ENCODE data around the gene PTGR3. TPM values are rescaled to one million over a fixed set of nuclear protein-coding genes. Genes with fewer than 3 reads are reported as not detected.

PTGR3 gene
- total RNA-seq, 2 experiments from 2014 or later, result 1.8 to 14.9 TPM

DNA sequence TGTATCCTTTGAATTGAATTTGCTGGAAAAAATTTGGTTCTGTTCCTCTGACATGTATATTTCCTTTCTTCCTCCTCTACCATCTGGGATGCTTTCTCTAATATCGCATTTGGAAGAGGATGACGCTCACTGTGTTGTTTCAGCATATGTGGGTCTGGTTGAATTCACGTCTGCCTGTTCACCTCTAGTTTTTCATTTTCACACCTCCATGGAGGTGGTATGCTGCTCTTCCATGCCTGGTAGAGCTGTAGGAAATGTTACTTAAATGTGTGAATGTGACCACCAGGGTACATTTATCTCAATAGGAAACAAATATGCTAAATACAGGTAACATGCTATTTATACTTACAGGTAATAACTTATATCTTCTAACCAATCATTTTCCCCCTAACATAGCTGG lies 46.2 kb upstream of the PTGR3 start:
- Histone ChIP-seq H3K4me2 (ENCODE audit: low read length) (no peak overlapping the region), H3K27ac (ENCODE audit: low read depth, low read length, poor library complexity, severe bottlenecking) (no peak overlapping the region), H2AFZ (ENCODE audit: low read length) (no peak overlapping the region), H3K4me1 (ENCODE audit: insufficient read depth, low read length, poor library complexity, severe bottlenecking) (no peaks in the 10 kb centered on the region), H3K79me2 (ENCODE audit: insufficient read depth, low read depth, low read length) (no peaks in the 10 kb centered on the region), H3K9me3 (ENCODE audit: low read length) (no peaks in the 10 kb centered on the region), H3K36me3 (ENCODE audit: insufficient read depth, low read length) (no peaks in the 10 kb centered on the region), H3K4me3 (ENCODE audit: low read depth, low read length, poor library complexity, severe bottlenecking) (no peak overlapping the region), H4K20me1 (ENCODE audit: insufficient read depth, low read length) (no peaks in the 10 kb centered on the region), H3K9me2 (ENCODE audit: insufficient read depth, low read length) (no peaks in the 10 kb centered on the region)
- TF ChIP-seq EZH2phosphoT487 (IDR thresholded peaks at IDR 0.05; ENCODE audit: borderline replicate concordance, low read depth, low read length), result no peak
- TF ChIP-seq, protein P1, sequence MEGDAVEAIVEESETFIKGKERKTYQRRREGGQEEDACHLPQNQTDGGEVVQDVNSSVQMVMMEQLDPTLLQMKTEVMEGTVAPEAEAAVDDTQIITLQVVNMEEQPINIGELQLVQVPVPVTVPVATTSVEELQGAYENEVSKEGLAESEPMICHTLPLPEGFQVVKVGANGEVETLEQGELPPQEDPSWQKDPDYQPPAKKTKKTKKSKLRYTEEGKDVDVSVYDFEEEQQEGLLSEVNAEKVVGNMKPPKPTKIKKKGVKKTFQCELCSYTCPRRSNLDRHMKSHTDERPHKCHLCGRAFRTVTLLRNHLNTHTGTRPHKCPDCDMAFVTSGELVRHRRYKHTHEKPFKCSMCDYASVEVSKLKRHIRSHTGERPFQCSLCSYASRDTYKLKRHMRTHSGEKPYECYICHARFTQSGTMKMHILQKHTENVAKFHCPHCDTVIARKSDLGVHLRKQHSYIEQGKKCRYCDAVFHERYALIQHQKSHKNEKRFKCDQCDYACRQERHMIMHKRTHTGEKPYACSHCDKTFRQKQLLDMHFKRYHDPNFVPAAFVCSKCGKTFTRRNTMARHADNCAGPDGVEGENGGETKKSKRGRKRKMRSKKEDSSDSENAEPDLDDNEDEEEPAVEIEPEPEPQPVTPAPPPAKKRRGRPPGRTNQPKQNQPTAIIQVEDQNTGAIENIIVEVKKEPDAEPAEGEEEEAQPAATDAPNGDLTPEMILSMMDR (conservative IDR thresholded peaks at IDR 0.05; ENCODE audit: low read length), result no peak
- ChIA-PET CTCF (ENCODE audit: unreplicated experiment) (no interaction called here), POLR2A (no interaction called here)
- BruUV-seq (replicated peaks), result no TSS peak
- DNase-seq (ENCODE audit: low spot score), result no peak
- intact Hi-C loops (cut with micrococcal nuclease; ENCODE audit: unreplicated experiment), result no loop called here

- Histone ChIP-seq H3K36me3 (ENCODE audit: insufficient read depth, low read length) (no peaks in the 10 kb centered on the region), H3K9me3 (ENCODE audit: low read length) (no peaks in the 10 kb centered on the region), H3K4me3 (ENCODE audit: low read depth, low read length, poor library complexity, severe bottlenecking) (no peak overlapping the region), H2AFZ (ENCODE audit: low read length) (no peak overlapping the region), H3K79me2 (ENCODE audit: insufficient read depth, low read depth, low read length) (no peaks in the 10 kb centered on the region), H3K4me2 (ENCODE audit: low read length) (no peak overlapping the region), H3K4me1 (ENCODE audit: insufficient read depth, low read length, poor library complexity, severe bottlenecking) (no peaks in the 10 kb centered on the region), H3K9me2 (ENCODE audit: insufficient read depth, low read length) (no peaks in the 10 kb centered on the region), H4K20me1 (ENCODE audit: insufficient read depth, low read length) (no peaks in the 10 kb centered on the region), H3K27ac (ENCODE audit: low read depth, low read length, poor library complexity, severe bottlenecking) (no peak overlapping the region)
- no peak for DNase-seq (ENCODE audit: low spot score)
- POLR2A ChIA-PET, result interaction anchor here (0.9 kb wide), 1 partner anchor 23 kb away, joined by 3 read pairs; no protein-coding TSS in a partner anchor
- BruUV-seq (replicated peaks), result no TSS peak
- CTCF ChIA-PET (ENCODE audit: unreplicated experiment), result no interaction called here
- intact Hi-C loops (cut with micrococcal nuclease; ENCODE audit: unreplicated experiment), result no loop called here
- TF ChIP-seq, protein P1 (conservative IDR thresholded peaks at IDR 0.05; ENCODE audit: low read length), result no peak
- TF ChIP-seq EZH2phosphoT487 (IDR thresholded peaks at IDR 0.05; ENCODE audit: borderline replicate concordance, low read depth, low read length), result no peak
These were observed 44.8 kb upstream of the PTGR3 start for GRCh38 chr18:75253784-75254183.

GRCh38 chr18:75253043-75253442 lies 44.1 kb upstream of the PTGR3 start:
- DNase-seq (ENCODE audit: low spot score), result no peak
- H3K4me3 ChIP-seq (ENCODE audit: low read depth, low read length, poor library complexity, severe bottlenecking), result no peak overlapping the region
- intact Hi-C loops (cut with micrococcal nuclease; ENCODE audit: unreplicated experiment), result no loop called here
- H3K9me2 ChIP-seq (ENCODE audit: insufficient read depth, low read length), result no peaks in the 10 kb centered on the region
- no peaks in the 10 kb centered on the region for H4K20me1 ChIP-seq (ENCODE audit: insufficient read depth, low read length)
- H3K79me2 ChIP-seq (ENCODE audit: insufficient read depth, low read depth, low read length), result no peaks in the 10 kb centered on the region
- POLR2A ChIA-PET, result no interaction called here
- no peak overlapping the region for H2AFZ ChIP-seq (ENCODE audit: low read length)
- no TSS peak for BruUV-seq (replicated peaks)
- no peaks in the 10 kb centered on the region for H3K9me3 ChIP-seq (ENCODE audit: low read length)
- H3K36me3 ChIP-seq (ENCODE audit: insufficient read depth, low read length), result no peaks in the 10 kb centered on the region
- TF ChIP-seq, protein P1 (conservative IDR thresholded peaks at IDR 0.05; ENCODE audit: low read length), result no peak
- no peak for TF ChIP-seq EZH2phosphoT487 (IDR thresholded peaks at IDR 0.05; ENCODE audit: borderline replicate concordance, low read depth, low read length)
- H3K27ac ChIP-seq (ENCODE audit: low read depth, low read length, poor library complexity, severe bottlenecking), result no peak overlapping the region
- H3K4me2 ChIP-seq (ENCODE audit: low read length), result no peak overlapping the region
- CTCF ChIA-PET (ENCODE audit: unreplicated experiment), result no interaction called here
- no peaks in the 10 kb centered on the region for H3K4me1 ChIP-seq (ENCODE audit: insufficient read depth, low read length, poor library complexity, severe bottlenecking)

Measured in OCI-LY7 (cell line).